Measurements from ENCODE around the gene SEMA7A. TPM values are rescaled to one million over a fixed set of nuclear protein-coding genes. Genes with fewer than 3 reads are reported as not detected.

The SEMA7A gene
- total RNA-seq, 1 experiment from 2014 or later: 74.9 TPM

DNA sequence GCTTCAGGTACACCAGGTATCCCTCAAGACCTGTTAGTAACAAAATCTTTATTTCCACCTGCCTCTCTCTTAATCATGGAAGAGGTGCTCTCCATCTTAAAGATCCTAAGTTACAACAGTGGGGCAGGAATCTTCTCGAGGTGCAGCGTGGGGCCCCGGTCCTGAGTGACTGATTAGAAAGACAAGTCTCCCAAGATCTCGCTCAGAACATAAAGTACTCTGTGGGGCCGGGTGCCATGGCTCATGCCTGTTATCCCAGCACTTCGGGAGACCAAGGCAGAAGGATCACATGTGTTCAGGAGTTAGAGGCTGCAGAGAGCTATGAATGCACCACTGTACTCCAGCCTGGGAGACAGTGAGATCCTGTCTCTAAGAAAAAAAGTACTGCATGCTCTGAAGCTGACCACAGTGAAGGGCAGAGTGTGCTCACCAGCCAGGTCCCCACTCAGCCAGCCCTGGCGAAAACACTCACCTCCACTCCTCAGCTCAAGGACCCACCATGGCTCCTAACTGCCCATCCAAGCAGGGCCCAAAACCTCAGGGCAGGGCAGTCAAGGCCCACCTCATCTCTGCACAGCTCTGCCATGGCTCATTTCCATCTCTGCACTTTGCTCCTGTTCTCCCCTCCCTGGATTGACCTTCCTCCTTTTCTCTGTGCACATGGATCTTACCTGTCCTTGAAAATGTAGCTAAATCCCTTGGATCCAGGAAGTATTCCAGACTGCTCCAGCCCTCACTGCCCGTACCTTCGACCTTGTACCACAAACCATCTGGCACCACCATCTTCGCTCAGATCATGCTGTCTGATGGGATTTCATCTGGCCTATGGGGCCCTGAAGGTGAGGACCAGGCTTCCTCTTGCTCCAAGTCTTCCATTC is 7.1 kb downstream of the SEMA7A start:
- Histone ChIP-seq H3K9ac (ENCODE audit: low read length) (no peak overlapping the region), H3K27ac (ENCODE audit: low read length) (no peak overlapping the region), H3K79me2 (ENCODE audit: low read length) (peaks cover 100% of the 10 kb centered on the region), H3K4me2 (ENCODE audit: low read length) (no peak overlapping the region), H4K20me1 (ENCODE audit: low read length) (peaks cover 97% of the 10 kb centered on the region), H3K27me3 (ENCODE audit: low read length) (no peaks in the 10 kb centered on the region), H3F3A (ENCODE audit: low read length, unreplicated experiment) (no peaks in the 10 kb centered on the region), H3K4me1 (ENCODE audit: insufficient read depth, low read length) (peaks cover 68% of the 10 kb centered on the region), H3K4me3 (ENCODE audit: low read length) (no peak overlapping the region), H2AFZ (ENCODE audit: low read length) (no peak overlapping the region), H3K9me2 (replicated peaks; ENCODE audit: low read length) (no peaks in the 10 kb centered on the region), H3K9me3 (ENCODE audit: low read length) (no peaks in the 10 kb centered on the region), H3K36me3 (ENCODE audit: low read depth, low read length) (peaks cover 42% of the 10 kb centered on the region)
- BruUV-seq (replicated peaks): no TSS peak
- CTCF ChIA-PET: no interaction called here
- DNase-seq: no peak
- TF ChIP-seq, protein P1, sequence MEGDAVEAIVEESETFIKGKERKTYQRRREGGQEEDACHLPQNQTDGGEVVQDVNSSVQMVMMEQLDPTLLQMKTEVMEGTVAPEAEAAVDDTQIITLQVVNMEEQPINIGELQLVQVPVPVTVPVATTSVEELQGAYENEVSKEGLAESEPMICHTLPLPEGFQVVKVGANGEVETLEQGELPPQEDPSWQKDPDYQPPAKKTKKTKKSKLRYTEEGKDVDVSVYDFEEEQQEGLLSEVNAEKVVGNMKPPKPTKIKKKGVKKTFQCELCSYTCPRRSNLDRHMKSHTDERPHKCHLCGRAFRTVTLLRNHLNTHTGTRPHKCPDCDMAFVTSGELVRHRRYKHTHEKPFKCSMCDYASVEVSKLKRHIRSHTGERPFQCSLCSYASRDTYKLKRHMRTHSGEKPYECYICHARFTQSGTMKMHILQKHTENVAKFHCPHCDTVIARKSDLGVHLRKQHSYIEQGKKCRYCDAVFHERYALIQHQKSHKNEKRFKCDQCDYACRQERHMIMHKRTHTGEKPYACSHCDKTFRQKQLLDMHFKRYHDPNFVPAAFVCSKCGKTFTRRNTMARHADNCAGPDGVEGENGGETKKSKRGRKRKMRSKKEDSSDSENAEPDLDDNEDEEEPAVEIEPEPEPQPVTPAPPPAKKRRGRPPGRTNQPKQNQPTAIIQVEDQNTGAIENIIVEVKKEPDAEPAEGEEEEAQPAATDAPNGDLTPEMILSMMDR (conservative IDR thresholded peaks at IDR 0.05; ENCODE audit: low read depth, low read length): no peak
- TF ChIP-seq EZH2 (IDR thresholded peaks at IDR 0.05; ENCODE audit: low read length, unreplicated experiment) (no peak), EZH2phosphoT487 (IDR thresholded peaks at IDR 0.05; ENCODE audit: borderline replicate concordance, low read length) (no peak)
- POLR2A ChIA-PET (ENCODE audit: unreplicated experiment): no interaction called here
- intact Hi-C loops (cut with micrococcal nuclease): no loop called here
- no peak for ATAC-seq

DNA sequence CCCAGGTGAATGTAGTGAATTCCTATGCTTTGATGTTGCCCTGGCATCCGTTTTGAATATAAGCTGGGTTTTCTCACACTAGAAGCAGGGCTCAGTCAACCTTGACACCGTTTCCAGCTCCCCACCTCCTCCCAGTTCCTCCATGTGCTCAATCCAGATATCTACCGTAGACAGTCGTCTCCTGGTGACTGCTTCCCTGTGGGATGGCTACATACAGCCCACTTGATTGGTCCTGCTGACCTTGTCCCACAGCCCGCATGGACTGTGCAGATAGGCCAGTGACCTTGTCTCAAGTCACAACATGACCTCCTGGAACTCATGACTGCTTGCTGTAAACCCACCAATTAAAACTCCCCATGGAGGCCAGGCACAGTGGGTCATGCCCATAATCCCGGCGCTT is 8.1 kb downstream of the SEMA7A start:
- DNase-seq (no peak), ATAC-seq (no peak)
- CTCF ChIA-PET: no interaction called here
- H3K4me3 ChIP-seq (ENCODE audit: low read length): no peak overlapping the region
- no peak overlapping the region for H3K27ac ChIP-seq (ENCODE audit: low read length)
- peaks cover 37% of the 10 kb centered on the region for H3K36me3 ChIP-seq (ENCODE audit: low read depth, low read length)
- H3K79me2 ChIP-seq (ENCODE audit: low read length): peaks cover 100% of the 10 kb centered on the region
- H3K4me2 ChIP-seq (ENCODE audit: low read length): no peak overlapping the region
- H2AFZ ChIP-seq (ENCODE audit: low read length): no peak overlapping the region
- no peak overlapping the region for H3K9ac ChIP-seq (ENCODE audit: low read length)
- no peaks in the 10 kb centered on the region for H3K27me3 ChIP-seq (ENCODE audit: low read length)
- no peaks in the 10 kb centered on the region for H3K9me3 ChIP-seq (ENCODE audit: low read length)
- H4K20me1 ChIP-seq (ENCODE audit: low read length): peaks cover 97% of the 10 kb centered on the region
- BruUV-seq (replicated peaks): no TSS peak
- TF ChIP-seq EZH2phosphoT487 (IDR thresholded peaks at IDR 0.05; ENCODE audit: borderline replicate concordance, low read length) (no peak), EZH2 (IDR thresholded peaks at IDR 0.05; ENCODE audit: low read length, unreplicated experiment) (no peak)
- TF ChIP-seq, protein P1 (conservative IDR thresholded peaks at IDR 0.05; ENCODE audit: low read depth, low read length): no peak
- intact Hi-C loops (cut with micrococcal nuclease): no loop called here
- H3K4me1 ChIP-seq (ENCODE audit: insufficient read depth, low read length): peaks cover 68% of the 10 kb centered on the region
- POLR2A ChIA-PET (ENCODE audit: unreplicated experiment): no interaction called here
- no peaks in the 10 kb centered on the region for H3K9me2 ChIP-seq (replicated peaks; ENCODE audit: low read length)
- no peaks in the 10 kb centered on the region for H3F3A ChIP-seq (ENCODE audit: low read length, unreplicated experiment)

DNA sequence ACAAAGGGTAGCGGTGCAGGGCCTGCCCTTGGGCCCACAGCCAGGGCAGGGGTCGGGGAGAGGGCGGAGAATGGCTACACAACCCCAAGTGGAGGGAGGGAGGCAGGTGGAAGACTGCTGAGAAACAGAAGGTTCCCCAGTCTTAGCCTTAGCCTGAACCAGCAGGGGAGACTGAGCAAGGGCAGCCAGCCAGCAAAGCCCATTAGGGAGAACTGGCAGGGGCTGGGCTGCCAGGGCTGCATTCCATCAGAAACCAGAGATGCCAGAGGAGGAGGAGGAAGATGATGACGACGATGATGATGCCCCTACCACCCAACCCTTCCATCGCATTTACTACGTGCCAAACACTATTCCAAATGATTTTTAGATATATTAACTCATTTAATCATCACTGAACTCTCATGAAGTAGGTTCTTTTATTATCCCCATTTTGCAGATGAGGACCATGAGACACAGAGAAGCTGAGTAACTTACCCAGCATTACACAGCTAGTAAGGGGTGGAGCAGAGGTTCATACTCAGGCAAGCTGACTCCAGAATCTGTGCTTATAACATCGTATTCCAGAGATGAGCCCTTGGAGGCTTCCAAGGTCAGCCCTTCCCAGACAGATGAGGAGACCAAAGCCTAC is 8.7 kb downstream of the SEMA7A start:
- Histone ChIP-seq H3K4me3 (ENCODE audit: low read length) (no peak overlapping the region), H3K4me1 (ENCODE audit: insufficient read depth, low read length) (peaks cover 68% of the 10 kb centered on the region), H3K27ac (ENCODE audit: low read length) (no peak overlapping the region), H3K79me2 (ENCODE audit: low read length) (peaks cover 100% of the 10 kb centered on the region), H3K9ac (ENCODE audit: low read length) (no peak overlapping the region), H3K4me2 (ENCODE audit: low read length) (no peak overlapping the region), H3K9me2 (replicated peaks; ENCODE audit: low read length) (no peaks in the 10 kb centered on the region), H3K36me3 (ENCODE audit: low read depth, low read length) (peaks cover 32% of the 10 kb centered on the region), H3K9me3 (ENCODE audit: low read length) (no peaks in the 10 kb centered on the region), H4K20me1 (ENCODE audit: low read length) (peaks cover 97% of the 10 kb centered on the region), H2AFZ (ENCODE audit: low read length) (no peak overlapping the region), H3K27me3 (ENCODE audit: low read length) (no peaks in the 10 kb centered on the region), H3F3A (ENCODE audit: low read length, unreplicated experiment) (no peaks in the 10 kb centered on the region)
- POLR2A ChIA-PET (ENCODE audit: unreplicated experiment): no interaction called here
- intact Hi-C loops (cut with micrococcal nuclease): no loop called here
- ATAC-seq (no peak), DNase-seq (no peak)
- TF ChIP-seq EZH2 (IDR thresholded peaks at IDR 0.05; ENCODE audit: low read length, unreplicated experiment) (no peak), EZH2phosphoT487 (IDR thresholded peaks at IDR 0.05; ENCODE audit: borderline replicate concordance, low read length) (no peak)
- TF ChIP-seq, protein P1 (conservative IDR thresholded peaks at IDR 0.05; ENCODE audit: low read depth, low read length): no peak
- CTCF ChIA-PET: no interaction called here
- no TSS peak for BruUV-seq (replicated peaks)
